HepG2 (cell line): ENCODE data around the gene PLCXD1. TPM values are rescaled to one million over a fixed set of nuclear protein-coding genes. Genes with fewer than 3 reads are reported as not detected.

Experiments used
- ATAC-seq: fragments of 200-7000 bp; cut with Tn5 transposase; 3 replicates; pipeline ENCODE4 v1.9.1; 2020; ENCODE audit warnings: mild to moderate bottlenecking, moderate library complexity
- BruUV-seq: library from RNA; stranded (reverse); fragments of 400-500 nt; replicated peaks from 2 replicates; lab custom pipeline; 2021; lab: Mats Ljungman, UMichigan
- CTCF ChIA-PET: fragments of 300-600 bp; formaldehyde crosslinking; extraction: SDS; loops from one replicate; lab custom pipeline; 2021; ENCODE audit warnings: low total read pairs, inconsistent platforms, low intra/inter-chr PET ratio; lab: Yijun Ruan, JAX
- POLR2A ChIA-PET: fragments of 350-600 bp; sonication (Branson Sonifier 250); formaldehyde crosslinking; loops from one replicate; lab custom pipeline; 2020; ENCODE audit warnings: antibody characterized with exemption, inconsistent platforms; lab: Yijun Ruan, JAX
- DNase-seq: peaks from one replicate; pipeline ENCODE4 v3.0.0-alpha.2; 2015; ENCODE audit warnings: low spot score
- FAIRE-seq: peaks from 3 replicates; lab custom pipeline; 2011; peaks lifted over from hg19 to GRCh38; lab: Jason Lieb, UNC
- H2AFZ ChIP-seq: one replicate; pipeline ENCODE4 v1.6.1; 2011; ENCODE audit warnings: low read length, inconsistent platforms
- H3K27ac ChIP-seq: fragments of 300-600 bp; 3 replicates; pipeline ENCODE4 v1.8.0; 2011; ENCODE audit warnings: mixed run types, mild to moderate bottlenecking, mixed read lengths, low read length, inconsistent platforms; ENCODE audit not compliant: insufficient read depth; ENCODE audit errors: extremely low read length
- H3K27me3 ChIP-seq, 2 experiments: fragments of 200-600 bp in 1 of 2; 2 replicates in 1 of 2; 3 replicates in 1 of 2; pipeline versions ENCODE4 v1.6.0 to v1.8.0; 2011; ENCODE audit warnings: low read length in 2 of 2, mild to moderate bottlenecking in 2 of 2, moderate library complexity in 2 of 2, inconsistent platforms in 1 of 2; ENCODE audit not compliant: insufficient read depth in 2 of 2, control insufficient read depth in 1 of 2
- H3K36me3 ChIP-seq, 2 experiments: fragments of 200-600 bp in 1 of 2; replicated peaks in 1 of 2; 2 replicates in 1 of 2; 3 replicates in 1 of 2; pipeline versions ENCODE4 v1.5.1 to v1.8.0; 2011; ENCODE audit warnings: low read length in 2 of 2, inconsistent platforms in 1 of 2; ENCODE audit not compliant: insufficient read depth in 2 of 2, control insufficient read depth in 1 of 2
- H3K4me1 ChIP-seq: 2 replicates; pipeline ENCODE4 v1.5.1; 2012; ENCODE audit warnings: low read length, inconsistent platforms; ENCODE audit not compliant: insufficient read depth
- H3K4me2 ChIP-seq: 2 replicates; pipeline ENCODE4 v1.6.0; 2011; ENCODE audit warnings: low read depth, low read length, inconsistent platforms
- H3K4me3 ChIP-seq, 3 experiments: fragments of 200-600 bp in 1 of 3; sonication (generic), shearing (Covaris generic) in 1 of 3; replicated peaks in 1 of 3; 2 replicates each; pipeline ENCODE4 v1.5.1; 2011 to 2016; ENCODE audit warnings: low read length in 3 of 3, inconsistent platforms in 2 of 3, low read depth in 2 of 3, mild to moderate bottlenecking in 2 of 3, control low read depth in 1 of 3, mixed read lengths in 1 of 3; ENCODE audit not compliant: insufficient read depth in 1 of 3
- H3K79me2 ChIP-seq: one replicate; pipeline ENCODE4 v1.6.1; 2011; ENCODE audit warnings: low read length, inconsistent platforms; ENCODE audit not compliant: insufficient read depth
- H3K9ac ChIP-seq: 2 replicates; pipeline ENCODE4 v1.6.0; 2011; ENCODE audit warnings: mild to moderate bottlenecking, low read depth, low read length, inconsistent platforms; ENCODE audit not compliant: insufficient read depth
- H3K9me3 ChIP-seq: 2 replicates; pipeline ENCODE4 v1.5.1; 2012; ENCODE audit warnings: mild to moderate bottlenecking, low read length
- H4K20me1 ChIP-seq: 2 replicates; pipeline ENCODE4 v1.6.0; 2011; ENCODE audit warnings: inconsistent platforms, mild to moderate bottlenecking, low read length, moderate library complexity; ENCODE audit not compliant: insufficient read depth
- FOSL2 ChIP-seq: sonication (generic); formaldehyde crosslinking; IDR thresholded peaks from 2 replicates; pipeline ENCODE4 v1.4.0; 2020; ENCODE audit warnings: missing genetic modification reagents
- GATAD2A ChIP-seq: IDR thresholded peaks from 2 replicates; pipeline ENCODE4 v1.6.1; 2016
- HNRNPH1 ChIP-seq: fragments of 200-400 bp; formaldehyde crosslinking; optimal IDR thresholded peaks from 2 replicates; pipeline ENCODE3; 2017; ENCODE audit warnings: mild to moderate bottlenecking, low read depth, low read length
- MED1 ChIP-seq: sonication (generic); formaldehyde crosslinking; IDR thresholded peaks from 2 replicates; pipeline ENCODE4 v1.4.0; 2020; ENCODE audit warnings: missing genetic modification reagents
- MTA1 ChIP-seq: sonication (generic); formaldehyde crosslinking; IDR thresholded peaks from 2 replicates; pipeline ENCODE4 v1.4.0; 2020; ENCODE audit warnings: missing genetic modification reagents, mild to moderate bottlenecking, borderline replicate concordance
- NCOR1 ChIP-seq: fragments of 200-600 bp; sonication (generic); IDR thresholded peaks from 2 replicates; pipeline ENCODE4 v1.7.0; 2017; ENCODE audit warnings: antibody characterized with exemption, low read length, borderline replicate concordance
- NFKB2 ChIP-seq: sonication (generic); formaldehyde crosslinking; IDR thresholded peaks from 2 replicates; pipeline ENCODE4 v1.4.0; 2020; ENCODE audit warnings: missing genetic modification reagents, borderline replicate concordance
- NFYB ChIP-seq: sonication (generic); formaldehyde crosslinking; IDR thresholded peaks from 2 replicates; pipeline ENCODE4 v1.4.0; 2020; ENCODE audit warnings: missing genetic modification reagents
- PHF8 ChIP-seq: sonication (generic); formaldehyde crosslinking; IDR thresholded peaks from 2 replicates; pipeline ENCODE4 v1.5.0; 2020; ENCODE audit warnings: missing genetic modification reagents
- PRDM15 ChIP-seq: sonication (generic); formaldehyde crosslinking; IDR thresholded peaks from 2 replicates; pipeline ENCODE4 v1.4.0; 2020; ENCODE audit warnings: missing genetic modification reagents
- SIX4 ChIP-seq: sonication (generic); formaldehyde crosslinking; IDR thresholded peaks from 2 replicates; pipeline ENCODE4 v1.4.0; 2020; ENCODE audit warnings: missing genetic modification reagents
- SPEN ChIP-seq: sonication (generic); formaldehyde crosslinking; IDR thresholded peaks from 2 replicates; pipeline ENCODE4 v1.5.1; 2020; ENCODE audit warnings: low read depth, mild to moderate bottlenecking, missing genetic modification reagents
- TFDP1 ChIP-seq: IDR thresholded peaks from 2 replicates; pipeline ENCODE4 v1.6.1; 2016; ENCODE audit warnings: missing compliant biosample characterization, missing genetic modification reagents, borderline replicate concordance
- ZBTB7A ChIP-seq: sonication (generic); formaldehyde crosslinking; IDR thresholded peaks from 2 replicates; pipeline ENCODE4 v1.8.0; 2022; ENCODE audit warnings: mild to moderate bottlenecking, missing genetic modification reagents
- ZNF121 ChIP-seq: sonication (generic); formaldehyde crosslinking; IDR thresholded peaks from 2 replicates; pipeline ENCODE4 v1.5.0; 2020; ENCODE audit warnings: mild to moderate bottlenecking, missing genetic modification reagents
- ZNF276 ChIP-seq: sonication (generic); formaldehyde crosslinking; IDR thresholded peaks from 2 replicates; pipeline ENCODE4 v1.4.0; 2020; ENCODE audit warnings: mild to moderate bottlenecking, low read depth, missing genetic modification reagents
- ZNF7 ChIP-seq: IDR thresholded peaks from 2 replicates; pipeline ENCODE4 v1.6.1; 2016; ENCODE audit warnings: missing biosample characterization, missing genetic modification reagents
- ZNF878 ChIP-seq: sonication (generic); formaldehyde crosslinking; IDR thresholded peaks from 2 replicates; pipeline ENCODE4 v1.8.1; 2023; ENCODE audit warnings: mild to moderate bottlenecking, missing genetic modification reagents, moderate library complexity
- WGBS: methylation state at CpG from one replicate; pipeline ENCODE4 v1.1.6; 2017; ENCODE audit warnings: low lambda C conversion rate; 5-methylcytosine and 5-hydroxymethylcytosine counted together
- in situ Hi-C: cut with HindIII; loops from 2 replicates; pipeline ENCODE4 v1.10.0; 2017; ENCODE audit warnings: low pct_unique_long_range_greater_than_20kb; ENCODE audit not compliant: extremely low pct_ligation_motif_present
- intact Hi-C: fragments of 100-400 bp; cut with micrococcal nuclease; formaldehyde crosslinking; loops from one replicate; pipeline ENCODE4 v1.10.0; 2022; ENCODE audit not compliant: unreplicated experiment
- polyA plus RNA-seq, 8 experiments: library from polyadenylated mRNA; depleted of rRNA in 3 of 8; stranded (reverse) in 7 of 8; unstranded in 1 of 8; fragments of >200 nt; fragmentation: Illumina TruSeq in 4 of 8; extraction: Trizol in 4 of 8; gene quantifications; 2 replicates each; pipeline versions ENCODE4 v1.2.1 to v1.2.3, GENCODE V29; 2011 to 2016; ENCODE audit warnings: low read depth in 4 of 8, missing spikeins in 1 of 8, mixed read lengths in 1 of 8; ENCODE audit not compliant: insufficient read depth in 1 of 8
- total RNA-seq, 5 experiments: library from RNA; depleted of rRNA; stranded (reverse); fragments of >200 nt; fragmentation: Illumina TruSeq; extraction: Trizol; gene quantifications; 2 replicates each; pipeline ENCODE4 v1.2.3, GENCODE V29; 2016; ENCODE audit warnings: low read depth in 1 of 5

PLCXD1 gene
- total and polyA plus RNA-seq, 2 of the 13 experiments (the other 11 are each of a cell fraction or from before 2014, with no cell fraction given), result 87.7 to 153 TPM

- no peak for TF ChIP-seq GATAD2A
- TF ChIP-seq NFYB (CRISPR knock-in tag), result no peak
- no peak for TF ChIP-seq PRDM15
- TF ChIP-seq NFKB2 (CRISPR knock-in tag), result no peak
Measured at GRCh38 chrX:261919-262352, 19.2 kb upstream of the PLCXD1 start (continued).

GRCh38 chrX:262381-262909 lies 18.7 kb upstream of the PLCXD1 start:
- WGBS, result under 1% methylated on average over 13 of the region's 13 CpGs
- DNase-seq, result peak; percentile 68
- ATAC-seq, result peak; percentile 48
- intact Hi-C loops (no loop called here), in situ Hi-C loops (no loop called here)
- H3K4me3 ChIP-seq, result peak overlapping the region; percentile 57 to 73 (median 73)
- no peaks in the 10 kb centered on the region for H4K20me1 ChIP-seq
- FAIRE-seq, result peak; percentile 92
- H2AFZ ChIP-seq, result no peak overlapping the region
- H3K4me2 ChIP-seq, result peak overlapping the region; percentile 90
- H3K79me2 ChIP-seq, result no peaks in the 10 kb centered on the region
- peak overlapping the region; percentile 69 for H3K9ac ChIP-seq
- no peaks in the 10 kb centered on the region for H3K9me3 ChIP-seq
- H3K36me3 ChIP-seq, result no peaks in the 10 kb centered on the region
- no TSS peak for BruUV-seq
- H3K27me3 ChIP-seq, result no peaks in the 10 kb centered on the region
- H3K27ac ChIP-seq, result peak overlapping the region; percentile 89
- CTCF ChIA-PET, result no interaction called here
- peaks cover 72% of the 10 kb centered on the region for H3K4me1 ChIP-seq
- POLR2A ChIA-PET, result no interaction called here
- peak; percentile 68; the same call in 1 of the 2 replicates for TF ChIP-seq NCOR1
- TF ChIP-seq GATAD2A, result peak; percentile 90
- peak; percentile 32; the same call in 1 of the 2 replicates for TF ChIP-seq FOSL2 (CRISPR knock-in tag)
- peak; percentile 31; the same call in 1 of the 2 replicates for TF ChIP-seq PHF8 (CRISPR knock-in tag)
- no peak for TF ChIP-seq ZNF7 (CRISPR knock-in tag)
- TF ChIP-seq MTA1 (CRISPR knock-in tag), result peak; percentile 64; the same call in 1 of the 2 replicates
- TF ChIP-seq ZNF878 (CRISPR knock-in tag), result peak; percentile 67; the same call in 1 of the 2 replicates
- no peak for TF ChIP-seq TFDP1
- TF ChIP-seq MED1, result peak; percentile 89
- 0 out of 2 replicates have a peak, but pooled peaks have one; percentile 16 for TF ChIP-seq SPEN (CRISPR knock-in tag)
- TF ChIP-seq SIX4, result 0 out of 2 replicates have a peak, but pooled peaks have one; percentile 46
- TF ChIP-seq ZNF121 (CRISPR knock-in tag), result peak; percentile 94
- TF ChIP-seq ZBTB7A (CRISPR knock-in tag), result peak; percentile 95
- no peak for TF ChIP-seq HNRNPH1
- no peak for TF ChIP-seq ZNF276 (CRISPR knock-in tag)
